ENCODE measurements around the gene INO80C.

Gene INO80C

GRCh38 chr18:35513181-35513936 is 15.6 kb upstream of the INO80C start:
- no peak for DNase-seq (ENCODE audit: low spot score)

DNA sequence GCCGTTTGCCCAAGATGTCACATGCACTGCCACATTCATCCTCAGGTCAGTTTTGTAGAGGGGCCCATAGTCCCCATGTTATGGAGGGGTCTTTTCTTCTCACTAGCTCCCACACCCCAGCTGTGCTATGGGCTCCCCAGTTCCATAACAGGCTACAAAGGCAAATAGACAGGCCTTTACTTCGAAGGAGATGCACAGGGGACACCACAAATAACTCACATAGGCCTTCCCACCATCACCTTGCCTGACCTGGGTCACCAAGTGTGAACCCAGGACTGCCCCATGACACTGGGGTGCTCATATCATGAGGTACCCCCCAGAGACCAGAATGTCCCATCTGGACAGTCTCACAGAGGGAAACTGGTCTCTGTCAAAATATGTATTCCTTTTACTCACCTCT is 15.0 kb upstream of the INO80C start:
- DNase-seq (ENCODE audit: low spot score), result no peak

DNA sequence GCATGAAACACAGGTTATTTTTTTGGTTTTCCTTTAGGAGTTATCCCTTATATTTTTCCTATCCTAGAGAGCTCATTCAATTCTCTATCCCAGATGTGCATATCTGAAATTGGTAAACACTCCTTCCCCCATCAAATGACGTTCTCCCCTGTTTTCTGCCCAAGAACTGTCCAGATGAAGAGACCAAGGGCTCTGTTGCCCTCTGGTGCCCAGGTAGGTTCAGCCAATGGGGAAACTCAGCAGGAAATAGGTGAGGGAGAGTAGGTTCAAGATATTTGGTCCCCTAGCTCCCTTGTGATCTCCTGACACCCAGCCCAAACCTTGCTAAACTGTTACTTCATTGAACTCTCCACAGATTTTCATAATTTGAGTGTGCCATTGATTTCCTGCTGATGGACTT is 14.1 kb upstream of the INO80C start:
- no peak for DNase-seq (ENCODE audit: low spot score)

- no peak for DNase-seq (ENCODE audit: low spot score)
These were observed 13.7 kb upstream of the INO80C start for GRCh38 chr18:35511428-35511827.

DNA sequence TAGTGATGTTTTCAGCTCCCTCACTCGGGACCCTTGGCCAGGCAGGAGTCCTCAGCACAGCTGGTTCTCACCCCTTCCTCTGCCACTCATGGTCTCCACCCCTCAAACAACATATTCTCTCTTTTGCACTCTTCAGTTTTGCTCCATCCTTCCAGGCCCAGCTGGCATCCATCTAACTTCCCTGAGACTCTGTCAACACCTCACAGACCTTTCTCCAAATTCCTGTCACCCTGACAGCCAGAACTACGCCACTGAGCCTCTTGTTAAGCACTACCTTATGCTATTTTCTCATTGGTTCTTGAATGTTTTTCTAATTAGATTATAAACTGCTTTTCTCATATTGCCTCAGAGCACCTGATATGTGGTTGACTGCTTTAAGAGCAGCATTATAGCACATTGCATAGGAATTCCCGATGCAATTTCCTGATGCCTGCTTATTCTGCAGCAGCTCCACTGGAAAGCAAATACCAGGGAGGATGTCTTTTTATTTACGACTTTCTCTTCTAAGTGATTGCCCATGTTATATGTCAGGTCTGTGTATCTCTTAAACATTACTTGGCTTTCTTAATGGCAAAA is 12.4 kb upstream of the INO80C start:
- no peak for DNase-seq (ENCODE audit: low spot score)

- DNase-seq (ENCODE audit: low spot score), result no peak
These were observed 11.1 kb upstream of the INO80C start for GRCh38 chr18:35508746-35509338.

- no peak for DNase-seq (ENCODE audit: low spot score)
These were observed 10.3 kb upstream of the INO80C start for GRCh38 chr18:35508030-35508429.

DNA sequence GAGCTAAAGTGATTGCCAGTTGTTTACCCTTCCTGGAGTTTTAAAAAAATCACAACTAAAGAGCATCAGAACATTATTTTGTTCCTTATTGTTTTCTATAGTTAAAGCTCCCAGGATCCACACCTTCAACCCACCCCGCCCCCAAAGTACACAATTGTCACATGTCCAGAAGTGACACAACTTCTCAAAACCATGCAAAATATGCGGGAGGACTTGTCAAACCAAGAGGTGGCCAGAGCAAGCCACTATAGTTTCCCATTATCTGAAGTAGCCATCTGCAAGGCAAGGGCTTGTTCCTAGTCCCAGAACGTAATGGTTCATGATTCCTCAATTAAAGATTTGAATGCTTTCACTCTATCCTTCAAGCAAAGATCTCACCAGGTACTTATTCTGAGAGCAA is 9.9 kb upstream of the INO80C start:
- no peak for DNase-seq (ENCODE audit: low spot score)

GRCh38 chr18:35507192-35507591 is 9.4 kb upstream of the INO80C start:
- no peak for DNase-seq (ENCODE audit: low spot score)

GRCh38 chr18:35506024-35506712 is 8.4 kb upstream of the INO80C start:
- no peak for DNase-seq (ENCODE audit: low spot score)

GRCh38 chr18:35504996-35505395 is 7.2 kb upstream of the INO80C start:
- DNase-seq (ENCODE audit: low spot score), result no peak

DNA sequence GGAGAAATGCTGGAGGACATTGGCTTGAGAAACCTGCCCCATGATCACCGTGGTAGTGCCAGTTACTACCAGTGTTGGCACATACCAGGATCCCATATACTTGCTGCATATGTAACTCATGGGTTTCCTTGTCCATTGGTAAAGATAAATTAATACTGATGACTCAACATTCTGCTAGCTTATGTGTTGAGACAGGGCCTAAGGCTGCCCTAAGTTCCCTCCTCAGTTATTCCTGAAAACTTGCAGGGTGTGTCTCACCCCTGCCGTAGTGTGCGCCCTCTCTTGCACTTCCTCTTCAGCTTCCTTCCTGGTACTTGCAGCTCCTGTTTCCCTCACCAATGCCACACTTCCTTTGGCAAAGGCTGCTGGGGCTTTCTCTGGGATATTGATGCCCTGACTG is 4.3 kb upstream of the INO80C start:
- no peak for DNase-seq (ENCODE audit: low spot score)

- DNase-seq (ENCODE audit: low spot score), result no peak
These were observed 3.6 kb upstream of the INO80C start for GRCh38 chr18:35501369-35501768.

DNA sequence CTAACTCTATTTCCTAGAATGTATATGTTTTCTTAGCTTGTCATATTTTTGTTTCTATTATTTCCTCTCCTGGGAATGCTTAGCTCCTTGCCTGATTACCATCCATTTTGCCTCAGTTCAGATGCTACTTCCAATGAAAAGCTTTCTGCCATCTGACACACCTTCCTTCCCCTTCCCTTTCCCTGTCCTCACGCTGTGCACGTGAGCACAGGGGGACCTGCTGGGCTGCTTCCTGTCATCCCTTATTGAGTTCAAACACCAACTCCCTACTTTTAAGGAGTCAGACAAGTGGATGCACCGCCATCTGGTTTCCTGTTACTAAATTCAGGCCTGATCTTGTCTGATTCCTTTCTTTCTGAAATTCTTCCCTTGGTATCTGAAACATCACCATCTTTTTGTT is 2.4 kb upstream of the INO80C start:
- no peak for DNase-seq (ENCODE audit: low spot score)

DNA sequence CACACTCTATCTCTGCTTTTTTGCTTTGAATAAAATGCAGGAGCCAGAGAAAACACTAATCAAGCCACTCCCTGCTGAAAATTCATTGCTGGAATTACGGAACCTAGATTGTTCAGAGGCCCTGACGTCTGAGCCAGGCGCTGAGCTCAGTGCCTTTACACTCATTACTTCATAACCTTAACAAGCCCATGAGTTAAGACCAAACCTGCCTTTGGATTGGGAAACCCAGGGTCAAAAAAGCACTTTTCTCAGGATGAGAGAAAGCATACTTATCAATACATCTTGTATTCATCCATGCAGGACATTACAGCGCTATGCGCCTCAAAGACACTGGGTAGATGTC is 762 bp downstream of the INO80C start:
- no peak for DNase-seq (ENCODE audit: low spot score)

DNA sequence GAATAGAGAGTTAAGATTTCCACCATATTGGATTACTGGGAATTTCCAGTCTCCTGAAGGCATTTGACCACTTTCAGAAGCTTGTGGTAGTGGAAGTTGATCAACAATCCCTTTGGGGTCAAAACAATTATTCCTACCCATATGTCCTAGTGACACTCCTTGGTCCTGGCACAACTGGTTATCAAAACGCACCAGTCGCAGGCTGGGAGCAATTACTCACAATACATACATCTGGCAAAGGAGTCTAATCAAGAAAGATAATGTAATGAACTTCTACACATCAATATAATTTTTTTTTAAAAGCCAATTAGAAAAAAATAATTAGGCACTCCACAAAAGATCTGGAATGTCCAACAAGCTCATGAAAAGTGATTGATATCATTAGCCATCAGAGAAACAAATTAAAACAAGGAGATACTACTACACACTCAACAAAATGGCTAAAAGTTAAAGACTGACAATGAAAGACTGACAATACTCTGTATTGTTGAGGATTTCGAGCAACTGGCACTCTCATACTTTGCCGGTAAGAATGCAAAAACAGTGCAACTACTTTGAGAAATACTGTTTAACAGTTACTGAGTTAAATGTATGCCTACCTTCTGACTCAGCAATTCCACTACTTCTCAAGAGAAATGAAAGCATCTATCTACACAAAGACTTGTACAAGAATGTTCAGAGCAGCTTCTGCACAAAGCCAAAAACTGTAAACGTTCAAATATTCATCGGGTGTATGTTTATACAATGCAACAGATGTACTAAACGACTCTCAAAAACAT is 2.0 kb downstream of the INO80C start:
- DNase-seq (ENCODE audit: low spot score), result no peak

GRCh38 chr18:35494251-35495220 is 3.2 kb downstream of the INO80C start:
- DNase-seq (ENCODE audit: low spot score), result no peak

GRCh38 chr18:35491700-35492077 is 6.1 kb downstream of the INO80C start:
- no peak for DNase-seq (ENCODE audit: low spot score)

- DNase-seq (ENCODE audit: low spot score), result no peak
These were observed 6.7 kb downstream of the INO80C start for GRCh38 chr18:35490894-35491699.

- DNase-seq (ENCODE audit: low spot score), result no peak
These were observed 7.8 kb downstream of the INO80C start for GRCh38 chr18:35489913-35490490.
